GM13976 (cell line): ENCODE measurements around the gene PLEKHG4B.

Source experiments
- DNase-seq: peaks from one replicate; pipeline ENCODE4 v3.0.0; 2012; ENCODE audit warnings: low spot score
- in situ Hi-C: fragments of 300-500 bp; cut with MboI; formaldehyde crosslinking; loops from one replicate; pipeline ENCODE4 v1.12.0; 2022; ENCODE audit warnings: low sequenced_read_pairs, mixed read lengths, inconsistent platforms; ENCODE audit not compliant: unreplicated experiment
- TF ChIP-seq, protein P1 (sequence below): IDR thresholded peaks from 2 replicates; pipeline ENCODE4 v1.5.1; 2012; ENCODE audit warnings: borderline replicate concordance, mild to moderate bottlenecking; ENCODE audit not compliant: insufficient read depth; ENCODE audit errors: extremely low read depth, missing control alignments, control extremely low read depth

PLEKHG4B gene

DNA sequence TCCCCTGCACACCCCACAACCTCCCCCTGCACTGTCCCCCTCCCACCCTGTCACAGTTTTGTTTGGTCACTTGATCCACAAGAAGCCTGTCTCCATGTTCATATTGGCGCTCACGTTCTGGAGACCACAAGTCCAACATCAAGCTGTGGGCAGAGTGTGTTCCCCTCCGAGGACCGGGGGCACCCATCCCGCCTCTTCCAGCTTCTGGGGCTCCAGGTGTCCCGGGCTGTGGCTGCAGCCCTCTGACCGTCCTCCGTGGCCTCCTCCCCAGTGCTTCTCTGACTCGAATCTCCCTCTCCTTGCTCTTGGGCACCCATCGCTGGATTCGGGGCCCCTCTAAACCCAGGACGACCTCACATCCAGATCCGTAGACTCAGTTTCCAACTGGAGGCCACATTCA, 49.2 kb downstream of the PLEKHG4B start:
- TF ChIP-seq, protein P1, sequence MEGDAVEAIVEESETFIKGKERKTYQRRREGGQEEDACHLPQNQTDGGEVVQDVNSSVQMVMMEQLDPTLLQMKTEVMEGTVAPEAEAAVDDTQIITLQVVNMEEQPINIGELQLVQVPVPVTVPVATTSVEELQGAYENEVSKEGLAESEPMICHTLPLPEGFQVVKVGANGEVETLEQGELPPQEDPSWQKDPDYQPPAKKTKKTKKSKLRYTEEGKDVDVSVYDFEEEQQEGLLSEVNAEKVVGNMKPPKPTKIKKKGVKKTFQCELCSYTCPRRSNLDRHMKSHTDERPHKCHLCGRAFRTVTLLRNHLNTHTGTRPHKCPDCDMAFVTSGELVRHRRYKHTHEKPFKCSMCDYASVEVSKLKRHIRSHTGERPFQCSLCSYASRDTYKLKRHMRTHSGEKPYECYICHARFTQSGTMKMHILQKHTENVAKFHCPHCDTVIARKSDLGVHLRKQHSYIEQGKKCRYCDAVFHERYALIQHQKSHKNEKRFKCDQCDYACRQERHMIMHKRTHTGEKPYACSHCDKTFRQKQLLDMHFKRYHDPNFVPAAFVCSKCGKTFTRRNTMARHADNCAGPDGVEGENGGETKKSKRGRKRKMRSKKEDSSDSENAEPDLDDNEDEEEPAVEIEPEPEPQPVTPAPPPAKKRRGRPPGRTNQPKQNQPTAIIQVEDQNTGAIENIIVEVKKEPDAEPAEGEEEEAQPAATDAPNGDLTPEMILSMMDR = no peak
- DNase-seq = peak; percentile 23
- in situ Hi-C loops = no loop called here

GRCh38 chr5:141761-142160, 49.8 kb downstream of the PLEKHG4B start:
- TF ChIP-seq, protein P1 = no peak
- DNase-seq = peak; percentile 28
- in situ Hi-C loops = no loop called here

GRCh38 chr5:142246-142810, 50.4 kb downstream of the PLEKHG4B start:
- TF ChIP-seq, protein P1 = no peak

GRCh38 chr5:143041-143440, 51.1 kb downstream of the PLEKHG4B start:
- TF ChIP-seq, protein P1 = no peak
- no peak for DNase-seq
- in situ Hi-C loops = no loop called here

More at GRCh38 chr5:142246-142810, 50.4 kb downstream of the PLEKHG4B start:
- in situ Hi-C loops = no loop called here
- no peak for DNase-seq

DNA sequence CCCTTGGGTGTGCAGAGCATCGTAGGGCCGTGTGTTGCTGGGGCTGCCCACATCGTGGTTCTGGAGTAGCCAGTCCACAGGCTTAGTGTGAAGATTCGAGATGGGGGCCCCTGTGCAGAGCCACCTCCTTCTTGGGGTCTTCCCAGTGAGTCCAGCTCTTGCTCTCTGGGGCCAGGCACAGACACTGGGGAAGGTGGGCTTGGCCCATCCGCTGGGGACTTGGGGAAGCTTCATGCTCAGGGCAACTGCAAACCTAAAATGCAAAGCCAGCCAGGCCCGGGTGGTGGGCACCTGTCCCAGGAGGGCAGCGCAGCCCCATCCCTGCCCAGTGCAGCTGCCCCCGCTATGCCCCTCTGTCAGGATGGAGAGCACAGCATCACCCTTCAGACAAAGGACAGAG, 53.0 kb downstream of the PLEKHG4B start:
- in situ Hi-C loops = no loop called here
- DNase-seq = no peak
- TF ChIP-seq, protein P1 = no peak

- no peak for DNase-seq
- TF ChIP-seq, protein P1 = no peak
- in situ Hi-C loops = no loop called here
These were observed 53.8 kb downstream of the PLEKHG4B start for GRCh38 chr5:145585-146323.
